ENCODE data around the gene RALB. TPM values are rescaled to one million over a fixed set of nuclear protein-coding genes. Genes with fewer than 3 reads are reported as not detected.

RALB gene
- total RNA-seq (2022; extraction: Qiagen RNA extraction) = 57.1 to 81.1 TPM (median 63.1 TPM) in 5 replicates

GRCh38 chr2:120252225-120253020 is at the start of gene RALB:
Gene RALB (plus strand): TSS chr2:120252852. CDS start chr2:120278665, 25,813 bp downstream.

GRCh38 chr2:120223034-120223912 is 29.4 kb upstream of the RALB start, which contains the start of gene TMEM185B:
Gene TMEM185B (minus strand): TSS chr2:120223400. CDS start chr2:120222976, 424 bp downstream.

Other genes starting within 250 kb of the RALB start
- gene EPB41L5, start 239.8 kb upstream of the RALB start, total RNA-seq (2022; extraction: Qiagen RNA extraction) = 3.4 to 5.9 TPM (median 4.3 TPM) in 5 replicates
- 45.0 to 48.4 TPM (median 47.0 TPM) in 5 replicates for gene TMEM185B, start 29.5 kb upstream of the RALB start, total RNA-seq (2022; extraction: Qiagen RNA extraction)
- 23.3 to 28.9 TPM (median 25.9 TPM) in 5 replicates for gene INHBB, start 93.3 kb downstream of the RALB start, total RNA-seq (2022; extraction: Qiagen RNA extraction)

Data from A549 treated with Hydrocortisone at 1 μM for 4 hours (cell line).